Calu3 (cell line): Measurements from ENCODE around the gene PBX1. TPM values are rescaled to one million over a fixed set of nuclear protein-coding genes. Genes with fewer than 3 reads are reported as not detected.

ENCODE experiments used
- BruUV-seq: library from RNA; stranded (reverse); fragments of 400-500 nt; replicated peaks from 2 replicates; lab custom pipeline; 2021; lab: Mats Ljungman, UMichigan
- CTCF ChIA-PET: fragments of 300-600 bp; sonication (Branson Sonifier 250); formaldehyde crosslinking; loops from one replicate; lab custom pipeline; 2022; ENCODE audit warnings: antibody characterized with exemption; lab: Charles Lee
- DNase-seq: peaks from one replicate; pipeline ENCODE4 v3.0.0; 2022
- H3K27ac Mint-ChIP-seq: one replicate; pipeline ENCODE4 v1.8.0; 2022; ENCODE audit warnings: mixed read lengths; ENCODE audit not compliant: unreplicated experiment
- H3K27me3 Mint-ChIP-seq: one replicate; pipeline ENCODE4 v1.8.0; 2022; ENCODE audit warnings: mixed read lengths; ENCODE audit not compliant: unreplicated experiment
- H3K36me3 Mint-ChIP-seq: one replicate; pipeline ENCODE4 v1.8.0; 2022; ENCODE audit warnings: mild to moderate bottlenecking, moderate library complexity, mixed read lengths; ENCODE audit not compliant: insufficient read depth, unreplicated experiment
- H3K4me1 Mint-ChIP-seq: one replicate; pipeline ENCODE4 v1.8.0; 2022; ENCODE audit warnings: mild to moderate bottlenecking, low read depth, mixed read lengths; ENCODE audit not compliant: unreplicated experiment
- H3K4me3 Mint-ChIP-seq: one replicate; pipeline ENCODE4 v1.8.0; 2022; ENCODE audit warnings: mild to moderate bottlenecking, low read depth, moderate library complexity, mixed read lengths; ENCODE audit not compliant: unreplicated experiment
- H3K9me3 Mint-ChIP-seq: one replicate; pipeline ENCODE4 v1.8.0; 2022; ENCODE audit warnings: low read depth, mixed read lengths; ENCODE audit not compliant: unreplicated experiment
- intact Hi-C: fragments of 100-400 bp; cut with micrococcal nuclease; formaldehyde crosslinking; loops from one replicate; pipeline ENCODE4 v1.10.0; 2022; ENCODE audit not compliant: unreplicated experiment
- total RNA-seq: library from RNA; stranded (reverse); gene quantifications from 2 replicates; pipeline ENCODE4 v1.2.3, GENCODE V29; 2022
- TF ChIP-seq, protein P1 (sequence below): fragments of 200-600 bp; IDR thresholded peaks from one replicate; pipeline ENCODE4 v1.8.0; 2022; ENCODE audit warnings: antibody characterized with exemption; ENCODE audit not compliant: unreplicated experiment

PBX1 gene
- total RNA-seq, 1 experiment from 2014 or later, result 22.5 TPM

DNA sequence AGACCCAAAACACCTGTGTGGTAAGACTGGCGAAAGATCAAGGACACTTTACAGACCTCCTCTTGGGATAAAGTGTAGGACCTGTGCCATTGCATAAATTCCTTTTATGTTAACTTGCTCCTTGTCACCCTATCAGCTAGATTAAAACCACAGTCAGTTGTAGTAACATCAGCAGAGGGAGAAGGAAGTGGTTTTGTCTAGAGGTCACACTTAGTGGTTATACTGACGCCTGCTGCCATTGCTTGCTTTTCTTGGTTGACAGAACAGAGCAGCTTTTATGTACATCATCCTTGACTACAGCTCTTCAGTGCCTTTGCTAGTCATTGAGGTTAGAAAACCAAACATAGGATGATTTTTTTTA lies 101.4 kb downstream of the PBX1 start:
- H3K4me1 Mint-ChIP-seq, result peaks cover 64% of the 10 kb centered on the region
- peaks cover 3% of the 10 kb centered on the region for H3K9me3 Mint-ChIP-seq
- CTCF ChIA-PET, result interaction anchor here (0.6 to 2.4 kb wide), 13 partner anchors 9 to 184 kb away, joined by 3 to 16 read pairs (median 4); partner anchors contain the start of gene PBX1
- H3K4me3 Mint-ChIP-seq, result peak overlapping the region; percentile 50
- TF ChIP-seq, protein P1, sequence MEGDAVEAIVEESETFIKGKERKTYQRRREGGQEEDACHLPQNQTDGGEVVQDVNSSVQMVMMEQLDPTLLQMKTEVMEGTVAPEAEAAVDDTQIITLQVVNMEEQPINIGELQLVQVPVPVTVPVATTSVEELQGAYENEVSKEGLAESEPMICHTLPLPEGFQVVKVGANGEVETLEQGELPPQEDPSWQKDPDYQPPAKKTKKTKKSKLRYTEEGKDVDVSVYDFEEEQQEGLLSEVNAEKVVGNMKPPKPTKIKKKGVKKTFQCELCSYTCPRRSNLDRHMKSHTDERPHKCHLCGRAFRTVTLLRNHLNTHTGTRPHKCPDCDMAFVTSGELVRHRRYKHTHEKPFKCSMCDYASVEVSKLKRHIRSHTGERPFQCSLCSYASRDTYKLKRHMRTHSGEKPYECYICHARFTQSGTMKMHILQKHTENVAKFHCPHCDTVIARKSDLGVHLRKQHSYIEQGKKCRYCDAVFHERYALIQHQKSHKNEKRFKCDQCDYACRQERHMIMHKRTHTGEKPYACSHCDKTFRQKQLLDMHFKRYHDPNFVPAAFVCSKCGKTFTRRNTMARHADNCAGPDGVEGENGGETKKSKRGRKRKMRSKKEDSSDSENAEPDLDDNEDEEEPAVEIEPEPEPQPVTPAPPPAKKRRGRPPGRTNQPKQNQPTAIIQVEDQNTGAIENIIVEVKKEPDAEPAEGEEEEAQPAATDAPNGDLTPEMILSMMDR, result no peak
- intact Hi-C loops, result loop anchor here (2.0 to 5.0 kb wide), 5 partner anchors 22 to 127 kb away; partner anchors contain the start of gene PBX1
- peak; percentile 49 for DNase-seq
- H3K36me3 Mint-ChIP-seq, result peaks cover 21% of the 10 kb centered on the region
- peak overlapping the region; percentile 88 for H3K27ac Mint-ChIP-seq
- no peaks in the 10 kb centered on the region for H3K27me3 Mint-ChIP-seq
- no TSS peak for BruUV-seq

DNA sequence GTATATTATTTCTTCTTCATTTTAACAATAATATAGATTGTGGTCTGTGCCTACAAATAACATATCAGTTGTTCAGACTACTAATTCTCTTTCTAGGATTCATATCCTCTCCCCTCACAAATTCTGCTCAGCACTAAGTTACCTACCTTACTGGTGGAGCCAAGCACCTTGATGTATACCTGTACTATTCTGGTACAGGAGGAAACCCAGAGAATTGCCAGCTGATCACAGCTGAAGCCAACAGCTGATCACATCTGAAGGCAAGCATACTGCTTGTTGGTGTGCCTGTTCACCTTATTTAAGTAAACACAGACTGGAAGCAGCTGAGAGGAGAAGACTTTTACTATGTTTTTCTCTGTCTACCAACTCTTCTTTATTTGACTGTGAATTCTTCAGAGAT lies 101.8 kb downstream of the PBX1 start:
- peaks cover 21% of the 10 kb centered on the region for H3K36me3 Mint-ChIP-seq
- no TSS peak for BruUV-seq
- peak overlapping the region; percentile 50 for H3K4me3 Mint-ChIP-seq
- TF ChIP-seq, protein P1, result no peak
- H3K27ac Mint-ChIP-seq, result peak overlapping the region; percentile 88
- H3K9me3 Mint-ChIP-seq, result peaks cover 3% of the 10 kb centered on the region
- peaks cover 60% of the 10 kb centered on the region for H3K4me1 Mint-ChIP-seq
- H3K27me3 Mint-ChIP-seq, result no peaks in the 10 kb centered on the region
- intact Hi-C loops, result loop anchor here (2.0 to 5.0 kb wide), 5 partner anchors 22 to 127 kb away; partner anchors contain the start of gene PBX1
- CTCF ChIA-PET, result interaction anchor here (0.6 to 2.4 kb wide), 12 partner anchors 9 to 148 kb away, joined by 3 to 16 read pairs (median 4); partner anchors contain the start of gene PBX1
- DNase-seq, result no peak

DNA sequence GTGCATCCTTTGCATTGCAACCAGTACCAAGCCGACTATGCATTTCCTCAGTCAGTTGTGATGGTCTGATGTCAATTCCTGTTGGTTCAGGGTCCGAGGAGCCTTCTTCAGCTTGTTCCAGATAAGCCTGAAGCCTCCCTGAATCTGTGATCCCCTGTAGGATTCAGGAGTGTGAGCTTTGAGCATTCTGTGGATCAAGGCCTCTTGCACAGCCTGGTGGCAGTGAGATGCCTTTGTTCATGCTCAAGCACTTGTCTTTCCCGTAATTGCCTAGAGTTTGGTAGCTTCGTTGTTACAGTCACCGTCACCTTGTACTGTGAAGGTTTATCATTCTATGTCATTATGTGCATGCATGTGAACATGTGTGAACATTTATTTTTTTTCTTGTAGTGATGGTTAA lies 103.5 kb downstream of the PBX1 start:
- intact Hi-C loops, result loop anchor here (5.0 kb wide), 3 partner anchors 105 to 125 kb away; partner anchors contain the start of gene PBX1
- TF ChIP-seq, protein P1, result no peak
- CTCF ChIA-PET, result no interaction called here
- DNase-seq, result no peak
- Mint-ChIP-seq H3K4me3 (no peak overlapping the region), H3K27ac (no peak overlapping the region), H3K4me1 (peaks cover 55% of the 10 kb centered on the region), H3K9me3 (peaks cover 3% of the 10 kb centered on the region), H3K36me3 (peaks cover 21% of the 10 kb centered on the region), H3K27me3 (no peaks in the 10 kb centered on the region)
- BruUV-seq, result no TSS peak

DNA sequence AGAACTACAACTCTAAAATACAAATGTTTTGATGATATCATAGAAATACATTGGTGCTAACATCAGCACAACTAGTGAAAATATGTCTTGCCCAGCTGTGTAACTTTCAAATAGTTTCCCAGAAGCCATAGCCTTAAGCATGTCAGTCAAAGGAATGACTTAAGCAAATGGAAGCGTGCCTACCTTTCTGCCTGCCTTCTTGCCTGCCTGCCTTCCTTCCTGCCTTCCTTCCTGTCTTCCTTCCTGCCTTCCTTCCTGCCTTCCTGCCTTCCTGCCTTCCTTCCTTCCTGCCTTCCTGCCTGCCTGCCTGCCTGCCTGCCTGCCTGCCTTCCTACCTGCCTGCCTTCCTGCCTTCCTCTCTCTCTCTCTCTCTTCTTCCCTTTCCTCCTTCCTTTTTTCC lies 104.0 kb downstream of the PBX1 start:
- TF ChIP-seq, protein P1, result no peak
- DNase-seq, result no peak
- no peaks in the 10 kb centered on the region for H3K27me3 Mint-ChIP-seq
- H3K36me3 Mint-ChIP-seq, result peaks cover 21% of the 10 kb centered on the region
- intact Hi-C loops, result loop anchor here (5.0 kb wide), 3 partner anchors 106 to 124 kb away; partner anchors contain the start of gene PBX1
- no TSS peak for BruUV-seq
- H3K4me1 Mint-ChIP-seq, result peaks cover 50% of the 10 kb centered on the region
- H3K4me3 Mint-ChIP-seq, result no peak overlapping the region
- H3K27ac Mint-ChIP-seq, result peak overlapping the region; percentile 16
- H3K9me3 Mint-ChIP-seq, result peaks cover 3% of the 10 kb centered on the region
- CTCF ChIA-PET, result interaction anchor here (1.3 kb wide), 1 partner anchor 124 kb away, joined by 3 read pairs; no protein-coding TSS in a partner anchor
